Memory B cell (primary cell): Measurements from ENCODE around the gene UBE2O.

Source experiments
- ATAC-seq: fragments of 150-1000 bp; cut with Tn5 transposase; 2 replicates; pipeline ENCODE4 v1.10.0; 2021; ENCODE audit warnings: low read depth, mild to moderate bottlenecking, moderate library complexity
- DNase-seq, 2 donors: peaks; one replicate each; pipeline ENCODE4 v3.0.0; 2022; ENCODE audit warnings: low spot score in 2 of 2
- H3K27ac Mint-ChIP-seq: one replicate; pipeline ENCODE4 v1.8.0; 2022; ENCODE audit warnings: mild to moderate bottlenecking, moderate library complexity, mixed read lengths
- H3K27me3 Mint-ChIP-seq: one replicate; pipeline ENCODE4 v1.8.0; 2022; ENCODE audit warnings: mixed read lengths
- H3K36me3 Mint-ChIP-seq: one replicate; pipeline ENCODE4 v1.8.0; 2022; ENCODE audit warnings: mild to moderate bottlenecking, mixed read lengths
- H3K4me1 Mint-ChIP-seq: one replicate; pipeline ENCODE4 v1.8.0; 2022; ENCODE audit warnings: mixed read lengths
- H3K4me3 Mint-ChIP-seq: one replicate; pipeline ENCODE4 v1.8.0; 2022; ENCODE audit warnings: mild to moderate bottlenecking, moderate library complexity, mixed read lengths
- H3K9me3 Mint-ChIP-seq: one replicate; pipeline ENCODE4 v1.8.0; 2022; ENCODE audit warnings: mixed read lengths

The UBE2O gene

GRCh38 chr17:76397687-76398522 lies 55.0 kb downstream of the UBE2O start:
- DNase-seq (peak; percentile 79 to 88), ATAC-seq (peak; percentile 85)
- Mint-ChIP-seq H3K36me3 (peaks cover 39% of the 10 kb centered on the region), H3K4me3 (no peak overlapping the region), H3K27ac (no peak overlapping the region), H3K9me3 (no peaks in the 10 kb centered on the region), H3K27me3 (no peaks in the 10 kb centered on the region), H3K4me1 (peaks cover 7% of the 10 kb centered on the region)

- Mint-ChIP-seq H3K4me1 (peaks cover 6% of the 10 kb centered on the region), H3K27me3 (no peaks in the 10 kb centered on the region), H3K27ac (no peak overlapping the region), H3K36me3 (peaks cover 34% of the 10 kb centered on the region), H3K4me3 (no peak overlapping the region), H3K9me3 (no peaks in the 10 kb centered on the region)
- DNase-seq, result no peak
- ATAC-seq, result no peak
Observed at GRCh38 chr17:76397184-76397583, 55.8 kb downstream of the UBE2O start.

GRCh38 chr17:76395980-76396379 lies 57.0 kb downstream of the UBE2O start:
- no peaks in the 10 kb centered on the region for H3K27me3 Mint-ChIP-seq
- peaks cover 4% of the 10 kb centered on the region for H3K4me1 Mint-ChIP-seq
- H3K4me3 Mint-ChIP-seq, result no peak overlapping the region
- H3K27ac Mint-ChIP-seq, result no peak overlapping the region
- no peak for ATAC-seq
- DNase-seq, result no peak
- H3K9me3 Mint-ChIP-seq, result no peaks in the 10 kb centered on the region
- H3K36me3 Mint-ChIP-seq, result peaks cover 32% of the 10 kb centered on the region

- Mint-ChIP-seq H3K27ac (no peak overlapping the region), H3K4me1 (peaks cover 2% of the 10 kb centered on the region), H3K36me3 (peaks cover 23% of the 10 kb centered on the region), H3K27me3 (no peaks in the 10 kb centered on the region), H3K9me3 (no peaks in the 10 kb centered on the region), H3K4me3 (no peak overlapping the region)
- ATAC-seq (no peak), DNase-seq (no peak)
Observed at GRCh38 chr17:76394166-76394565, 58.8 kb downstream of the UBE2O start.

GRCh38 chr17:76391200-76391715 lies 61.7 kb downstream of the UBE2O start:
- peaks cover 15% of the 10 kb centered on the region for H3K36me3 Mint-ChIP-seq
- H3K9me3 Mint-ChIP-seq, result no peaks in the 10 kb centered on the region
- no peak overlapping the region for H3K27ac Mint-ChIP-seq
- H3K27me3 Mint-ChIP-seq, result no peaks in the 10 kb centered on the region
- no peak overlapping the region for H3K4me3 Mint-ChIP-seq
- DNase-seq (no peak), ATAC-seq (no peak)
- peaks cover 5% of the 10 kb centered on the region for H3K4me1 Mint-ChIP-seq

- Mint-ChIP-seq H3K36me3 (peaks cover 15% of the 10 kb centered on the region), H3K27me3 (no peaks in the 10 kb centered on the region), H3K4me3 (no peak overlapping the region), H3K9me3 (no peaks in the 10 kb centered on the region), H3K27ac (no peak overlapping the region), H3K4me1 (peaks cover 5% of the 10 kb centered on the region)
- DNase-seq, result no peak
- ATAC-seq, result no peak
Observed at GRCh38 chr17:76390003-76390421, 62.9 kb downstream of the UBE2O start.

- H3K9me3 Mint-ChIP-seq, result no peaks in the 10 kb centered on the region
- H3K27ac Mint-ChIP-seq, result no peak overlapping the region
- ATAC-seq (no peak), DNase-seq (no peak)
- H3K4me1 Mint-ChIP-seq, result peaks cover 5% of the 10 kb centered on the region
- no peaks in the 10 kb centered on the region for H3K27me3 Mint-ChIP-seq
- peaks cover 14% of the 10 kb centered on the region for H3K36me3 Mint-ChIP-seq
- no peak overlapping the region for H3K4me3 Mint-ChIP-seq
Observed at GRCh38 chr17:76388966-76389888, 63.7 kb downstream of the UBE2O start.

- Mint-ChIP-seq H3K27ac (no peak overlapping the region), H3K4me1 (peaks cover 12% of the 10 kb centered on the region), H3K27me3 (no peaks in the 10 kb centered on the region), H3K9me3 (no peaks in the 10 kb centered on the region), H3K36me3 (peaks cover 10% of the 10 kb centered on the region), H3K4me3 (no peak overlapping the region)
- DNase-seq, result no peak
- ATAC-seq, result no peak
Observed at GRCh38 chr17:76386966-76387765, 65.8 kb downstream of the UBE2O start.

GRCh38 chr17:76385892-76386786 lies 66.8 kb downstream of the UBE2O start:
- Mint-ChIP-seq H3K27me3 (no peaks in the 10 kb centered on the region), H3K4me1 (peaks cover 12% of the 10 kb centered on the region), H3K4me3 (peak overlapping the region; percentile 39), H3K36me3 (peaks cover 4% of the 10 kb centered on the region), H3K9me3 (no peaks in the 10 kb centered on the region), H3K27ac (no peak overlapping the region)
- ATAC-seq (peak; percentile 55), DNase-seq (peak; percentile 82 to 92)

- H3K9me3 Mint-ChIP-seq, result no peaks in the 10 kb centered on the region
- DNase-seq (peak in 1 of 2 donors; percentile 45), ATAC-seq (no peak)
- peak overlapping the region; percentile 61 for H3K4me3 Mint-ChIP-seq
- no peak overlapping the region for H3K27ac Mint-ChIP-seq
- peaks cover 1% of the 10 kb centered on the region for H3K36me3 Mint-ChIP-seq
- peaks cover 1% of the 10 kb centered on the region for H3K27me3 Mint-ChIP-seq
- peaks cover 12% of the 10 kb centered on the region for H3K4me1 Mint-ChIP-seq
Observed at GRCh38 chr17:76384987-76385891, 67.7 kb downstream of the UBE2O start.

- H3K36me3 Mint-ChIP-seq, result no peaks in the 10 kb centered on the region
- peaks cover 12% of the 10 kb centered on the region for H3K4me1 Mint-ChIP-seq
- ATAC-seq (peak; percentile 64), DNase-seq (peak; percentile 51 to 71)
- no peak within 1 kb of the TSS for H3K27ac Mint-ChIP-seq
- H3K9me3 Mint-ChIP-seq, result no peaks in the 10 kb centered on the region
- H3K4me3 Mint-ChIP-seq, result peak within 1 kb of the TSS; percentile 94
- H3K27me3 Mint-ChIP-seq, result peaks cover 1% of the 10 kb centered on the region
Observed at GRCh38 chr17:76384222-76384986, 68.5 kb downstream of the UBE2O start, which contains the start of gene SPHK1. SPHK1 (plus strand) TSS chr17:76384609; CDS start chr17:76385645, 1,036 bp downstream.
